H1 (cell line): ENCODE measurements around the gene MYOM1. TPM values are rescaled to one million over a fixed set of nuclear protein-coding genes. Genes with fewer than 3 reads are reported as not detected.

Experiments used
- CTCF ChIP-seq, 3 experiments: IDR thresholded peaks; 1 replicate in 2 of 3; 2 replicates in 1 of 3; pipeline versions ENCODE4 v1.5.1 to v1.6.1; 2011; ENCODE audit warnings: low read length in 3 of 3, mild to moderate bottlenecking in 3 of 3, inconsistent platforms in 2 of 3, low read depth in 1 of 3, moderate library complexity in 1 of 3; ENCODE audit not compliant: insufficient read depth in 1 of 3; ENCODE audit errors: control extremely low read depth in 1 of 3
- KDM5A ChIP-seq: fragments of 200-600 bp; IDR thresholded peaks from 2 replicates; pipeline ENCODE4 v1.7.1; 2012; ENCODE audit warnings: mild to moderate bottlenecking, low read length, inconsistent platforms, mixed read lengths
- MAX ChIP-seq: IDR thresholded peaks from 2 replicates; pipeline ENCODE4 v1.6.1; 2012; ENCODE audit warnings: inconsistent platforms
- RXRA ChIP-seq: IDR thresholded peaks from 2 replicates; pipeline ENCODE4 v1.6.1; 2011; ENCODE audit warnings: low read depth, mild to moderate bottlenecking, low read length, moderate library complexity; ENCODE audit not compliant: insufficient read depth
- SIRT6 ChIP-seq: IDR thresholded peaks from one replicate; pipeline ENCODE4 v1.7.1; 2012; ENCODE audit warnings: low read length, inconsistent platforms
- SIX5 ChIP-seq: IDR thresholded peaks from 2 replicates; pipeline ENCODE4 v1.6.1; 2011; ENCODE audit warnings: mild to moderate bottlenecking, low read depth, low read length
- SP2 ChIP-seq: IDR thresholded peaks from 2 replicates; pipeline ENCODE4 v1.6.1; 2012; ENCODE audit warnings: mild to moderate bottlenecking, low read length, inconsistent platforms
- TAF7 ChIP-seq: optimal IDR thresholded peaks from 2 replicates; pipeline ENCODE3; 2011; ENCODE audit warnings: low read depth, mild to moderate bottlenecking, inconsistent platforms, low read length, moderate library complexity, borderline replicate concordance
- TBP ChIP-seq: IDR thresholded peaks from 2 replicates; pipeline ENCODE4 v1.6.1; 2011; ENCODE audit warnings: low read depth, low read length, improper control_type of control experiment
- polyA plus RNA-seq, 7 experiments: library from polyadenylated mRNA; depleted of rRNA in 3 of 7; stranded (reverse) in 5 of 7; unstranded in 2 of 7; fragments of >200 nt in 5 of 7; fragments of 200-250 nt in 2 of 7; gene quantifications; 1 replicate in 5 of 7; 2 replicates in 1 of 7; 4 replicates in 1 of 7; pipeline versions ENCODE4 v1.2.1 to v1.2.3, GENCODE V29; 2011 to 2013; ENCODE audit warnings: missing spikeins in 2 of 7, mixed read lengths in 2 of 7
- total RNA-seq: library from RNA; stranded (reverse); fragmentation: NEBNext Ultra II Directional; extraction: Animal tissue kit (Norgen Biotek cat#: 25700); gene quantifications from 2 replicates; pipeline ENCODE4 v1.2.1, GENCODE V29; 2021

Gene MYOM1
- total and polyA plus RNA-seq, 2 of the 8 experiments (the other 6 are each of a cell fraction or from before 2014, with no cell fraction given) = 0.06 to 0.32 TPM

- TF ChIP-seq SIRT6 = no peak
- TF ChIP-seq SP2 = no peak
- no peak for TF ChIP-seq KDM5A
- TF ChIP-seq SIX5 = no peak
- TF ChIP-seq TAF7 = no peak
- no peak for TF ChIP-seq RXRA
- no peak for TF ChIP-seq CTCF (IDR thresholded peaks at IDR 0.05; ENCODE audit: control extremely low read depth in 1 of 3, insufficient read depth in 1 of 3, low read depth in 1 of 3, low read length in 3 of 3)
- TF ChIP-seq MAX = no peak
- no peak for TF ChIP-seq TBP
These were observed 42.7 kb upstream of the MYOM1 start (continued) for GRCh38 chr18:3262234-3263131.
